Vagina (tissue), 2 donors: ENCODE data around the gene PARVB.

Experiments used
- CTCF ChIP-seq, 3 experiments: fragments of 450-650 bp in 2 of 3; fragments of 200-600 bp in 1 of 3; sonication (generic) in 1 of 3; IDR thresholded peaks; one replicate each; pipeline ENCODE4 v1.5.1; 2017 to 2019; ENCODE audit warnings: antibody characterized with exemption in 3 of 3, mild to moderate bottlenecking in 2 of 3, moderate library complexity in 2 of 3
- POLR2A ChIP-seq, 2 donors: fragments of 450-650 bp; IDR thresholded peaks; one replicate each; pipeline ENCODE4 v1.6.1; 2017; ENCODE audit warnings: antibody characterized with exemption in 2 of 2, mild to moderate bottlenecking in 2 of 2, moderate library complexity in 2 of 2
- POLR2AphosphoS5 ChIP-seq, 2 donors: sonication (generic); formaldehyde crosslinking; IDR thresholded peaks; one replicate each; pipeline ENCODE4 v1.9.0; 2017; ENCODE audit warnings: antibody characterized with exemption in 2 of 2, mild to moderate bottlenecking in 2 of 2, low read depth in 1 of 2; ENCODE audit not compliant: insufficient read depth in 1 of 2

- TF ChIP-seq CTCF (IDR thresholded peaks at IDR 0.05), result no peak
- TF ChIP-seq POLR2AphosphoS5 (IDR thresholded peaks at IDR 0.05; ENCODE audit: insufficient read depth in 1 of 2, low read depth in 1 of 2), result no peak
- no peak for TF ChIP-seq POLR2A (IDR thresholded peaks at IDR 0.05)
These were observed 5.5 kb upstream of the PARVB start for GRCh38 chr22:44018594-44018993.
